HG02798 (cell line): ENCODE results near the gene ESR1.
"Not testable (repeated sequence)": the region's sequence is repeated elsewhere in the genome, so short reads cannot be mapped to it uniquely, and the experiment has no call there.

Source experiments
- ATAC-seq: cut with Tn5 transposase; IDR thresholded peaks from one replicate; pipeline ENCODE4 v1.9.1; 2021; ENCODE audit warnings: mild to moderate bottlenecking; ENCODE audit not compliant: unreplicated experiment, poor library complexity

ESR1 gene

DNA sequence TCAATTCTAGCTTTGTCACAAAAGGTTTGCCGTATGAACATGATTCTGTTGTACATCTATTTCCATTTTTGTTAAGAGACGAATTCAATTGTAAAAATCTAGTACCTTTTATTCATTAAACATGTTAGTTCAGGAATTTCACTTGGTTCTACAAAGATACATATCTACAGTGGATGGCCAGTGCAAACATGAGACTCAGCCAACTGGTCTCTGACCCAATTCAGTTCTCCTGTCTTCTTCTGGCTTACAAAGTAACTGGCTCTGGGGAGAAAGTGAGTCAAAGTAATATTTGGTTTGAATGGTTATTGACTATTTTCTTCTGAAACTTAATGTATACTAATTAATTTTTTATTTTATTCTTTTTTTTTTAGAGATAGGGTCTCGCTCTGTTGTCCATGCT is 70.0 kb downstream of the ESR1 start:
- ATAC-seq: no peak

DNA sequence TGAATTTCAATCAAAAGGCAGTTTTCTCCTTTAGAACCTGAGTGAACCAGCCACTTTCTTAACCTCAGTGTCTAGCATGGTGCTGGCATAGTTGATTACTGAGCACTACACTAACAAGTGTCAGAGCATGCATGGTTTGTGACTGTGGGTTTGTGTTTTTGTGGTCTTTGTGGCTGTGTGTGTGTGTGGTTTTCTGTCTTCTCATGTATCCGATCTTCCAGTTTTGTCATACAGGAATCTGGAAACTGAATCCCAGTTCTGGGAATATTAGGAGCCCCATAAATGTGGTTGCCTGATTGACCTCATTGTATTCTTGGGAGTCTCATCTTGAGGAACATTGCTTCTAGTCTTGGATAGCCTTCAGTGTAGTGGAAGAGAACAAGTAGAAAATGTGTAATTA is 73.7 kb downstream of the ESR1 start:
- no peak for ATAC-seq

DNA sequence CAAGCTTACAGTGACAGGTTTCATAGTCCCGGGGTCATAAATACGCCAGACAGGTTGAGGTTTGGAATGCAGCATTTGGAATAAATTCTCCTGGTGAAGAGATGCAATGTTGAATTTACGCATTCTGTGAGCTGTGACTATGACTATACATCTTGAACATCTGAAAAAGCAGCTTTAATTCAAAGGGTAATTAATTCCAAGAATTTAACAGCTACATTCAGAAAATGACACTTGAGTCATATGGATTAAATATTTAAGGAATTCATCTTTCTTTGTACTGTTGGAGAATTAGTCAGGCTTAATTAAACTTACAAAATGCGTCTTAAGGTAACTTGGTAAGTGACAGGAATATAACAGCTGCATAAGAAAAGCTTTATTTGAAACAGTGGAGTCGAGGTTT is 74.7 kb downstream of the ESR1 start:
- no peak for ATAC-seq

DNA sequence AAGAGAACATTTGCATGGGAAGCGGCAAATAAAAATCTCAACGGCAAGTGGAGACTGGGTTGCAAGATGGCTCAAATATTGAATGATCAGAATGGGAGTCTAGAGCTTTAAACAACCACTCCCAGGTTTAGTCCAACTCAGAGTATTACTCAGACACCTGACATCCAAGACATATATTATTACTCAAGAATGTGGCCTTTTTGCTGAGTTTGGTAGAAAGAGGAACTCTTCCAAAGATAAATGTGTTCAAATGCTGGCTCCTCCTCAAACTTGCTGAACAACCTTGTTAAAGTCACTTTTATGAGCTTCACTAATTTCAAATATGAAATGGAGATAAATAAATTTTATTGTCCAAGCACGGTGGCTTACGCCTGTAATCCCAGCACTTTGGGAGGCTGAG is 77.8 kb downstream of the ESR1 start:
- ATAC-seq: no peak

DNA sequence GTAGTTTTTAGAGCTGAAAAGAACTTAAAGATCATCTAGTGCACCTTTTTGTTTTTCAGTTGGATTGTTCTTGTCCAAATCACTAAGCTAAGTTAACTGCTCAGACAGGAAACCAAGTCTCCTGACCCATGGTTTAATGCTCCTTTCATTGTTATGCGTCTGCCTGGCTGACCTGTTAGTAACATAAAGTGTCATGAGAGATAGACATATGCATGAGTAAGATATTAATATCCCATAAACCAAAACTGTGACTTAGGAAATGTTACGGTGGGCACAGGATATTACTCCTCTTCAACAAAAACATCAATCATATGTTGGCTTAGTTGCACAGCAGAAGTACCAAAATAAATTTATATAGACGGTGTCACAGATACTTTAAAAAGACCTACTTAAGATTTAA is 84.0 kb downstream of the ESR1 start:
- no peak for ATAC-seq

DNA sequence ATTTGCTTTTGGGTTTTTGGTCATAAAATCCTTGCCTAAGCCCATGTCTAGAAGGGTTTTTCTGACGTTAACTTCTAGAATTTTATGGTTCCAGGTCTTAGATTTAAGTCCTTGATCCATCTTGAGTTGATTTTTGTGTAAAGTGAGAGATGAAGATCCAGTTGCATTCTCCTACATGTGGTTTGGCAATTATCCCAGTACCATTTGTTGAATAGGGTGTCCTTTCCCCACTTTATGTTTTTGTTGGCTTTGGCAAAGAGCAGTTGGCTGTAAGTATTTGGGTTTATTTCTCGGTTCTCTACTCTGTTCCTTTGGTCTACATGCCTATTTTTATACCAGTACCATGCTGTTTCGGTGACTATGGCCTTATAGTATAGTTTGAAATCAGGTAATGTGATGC is 86.9 kb downstream of the ESR1 start:
- ATAC-seq: not testable (repeated sequence)

DNA sequence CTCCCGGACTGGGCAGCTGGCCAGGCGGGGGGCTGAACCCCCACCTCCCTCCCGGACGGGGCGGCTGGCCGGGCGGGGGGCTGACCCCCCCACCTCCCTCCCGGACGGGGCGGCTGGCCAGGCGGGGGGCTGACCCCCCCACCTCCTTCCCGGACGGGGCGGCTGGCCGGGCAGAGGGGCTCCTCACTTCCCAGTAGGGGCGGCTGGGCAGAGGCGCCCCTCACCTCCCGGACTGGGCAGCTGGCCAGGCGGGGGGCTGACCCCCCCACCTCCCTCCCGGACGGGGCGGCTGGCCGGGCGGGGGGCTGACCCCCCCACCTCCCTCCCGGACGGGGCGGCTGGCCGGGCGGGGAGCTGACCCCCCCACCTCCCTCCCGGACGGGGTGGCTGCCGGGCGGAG is 91.7 kb downstream of the ESR1 start:
- ATAC-seq: not testable (repeated sequence)

DNA sequence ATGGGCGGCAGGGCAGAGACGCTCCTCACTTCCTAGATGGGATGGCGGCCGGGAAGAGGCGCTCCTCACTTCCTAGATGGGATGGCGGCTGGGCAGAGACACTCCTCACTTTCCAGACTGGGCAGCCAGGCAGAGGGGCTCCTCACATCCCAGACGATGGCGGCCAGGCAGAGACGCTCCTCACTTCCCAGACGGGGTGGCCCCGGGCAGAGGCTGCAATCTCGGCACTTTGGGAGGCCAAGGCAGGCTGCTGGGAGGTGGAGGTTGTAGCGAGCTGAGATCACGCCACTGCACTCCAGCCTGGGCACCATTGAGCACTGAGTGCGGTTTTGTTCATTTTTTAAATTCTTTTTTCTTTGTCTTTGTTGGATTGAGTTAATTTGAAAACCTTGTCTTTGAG is 92.3 kb downstream of the ESR1 start:
- not testable (repeated sequence) for ATAC-seq

DNA sequence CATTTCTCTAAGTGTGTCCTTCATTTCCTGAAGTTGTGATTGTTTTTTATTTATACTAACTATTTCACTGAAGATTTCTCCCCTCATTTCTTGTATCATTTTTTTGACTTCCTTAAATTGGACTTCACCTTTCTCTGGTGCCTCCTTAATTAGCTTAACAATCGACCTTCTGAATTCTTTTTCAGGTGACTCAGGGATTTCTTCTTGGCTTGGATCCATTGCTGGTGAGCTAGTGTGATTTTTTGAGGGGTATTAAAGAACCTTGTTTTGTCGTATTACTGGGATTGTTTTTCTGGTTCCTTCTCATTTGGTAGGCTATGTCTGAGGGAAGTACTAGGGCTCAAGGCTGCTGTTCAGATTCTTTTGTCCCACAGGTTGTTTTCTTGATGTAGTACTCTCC is 92.8 kb downstream of the ESR1 start:
- ATAC-seq: no peak

DNA sequence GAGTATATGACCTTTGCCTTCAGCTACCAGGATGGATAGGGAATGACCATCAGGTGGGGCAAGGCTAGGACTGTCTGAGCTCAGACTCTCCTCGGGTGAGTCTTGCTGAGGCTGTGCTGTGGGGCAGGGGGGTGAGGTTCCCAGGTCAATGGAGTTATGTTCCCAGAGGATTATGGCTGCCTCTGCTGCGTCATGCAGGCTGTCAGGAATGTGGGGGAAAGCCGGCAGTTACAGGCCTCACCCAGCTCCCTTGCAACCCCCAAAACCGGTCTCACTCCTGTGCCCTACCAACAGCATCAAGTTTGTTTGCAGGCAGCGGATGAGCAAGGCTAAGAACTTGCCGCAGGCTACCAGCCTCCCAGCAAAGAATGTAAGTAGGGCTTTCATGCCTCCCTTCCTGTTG is 93.5 kb downstream of the ESR1 start:
- no peak for ATAC-seq

DNA sequence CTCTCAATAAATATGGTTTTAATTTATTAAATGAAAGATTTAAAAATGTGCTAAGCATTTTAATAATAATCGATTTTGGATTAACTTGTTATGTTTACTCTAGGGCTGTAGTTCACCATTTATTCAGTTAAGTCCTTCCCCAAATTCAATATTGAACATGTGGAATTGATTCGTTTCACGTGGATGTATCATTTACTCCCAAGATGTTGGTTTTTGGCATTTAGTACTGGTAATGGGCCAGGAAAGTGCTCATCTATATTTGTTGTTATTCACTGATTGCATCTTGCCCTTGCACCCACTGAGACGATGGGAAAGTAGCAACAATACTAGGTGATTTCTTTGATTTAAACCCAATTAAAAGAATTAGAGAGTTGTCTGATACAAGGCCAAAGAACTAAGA is 97.1 kb downstream of the ESR1 start:
- ATAC-seq: no peak

DNA sequence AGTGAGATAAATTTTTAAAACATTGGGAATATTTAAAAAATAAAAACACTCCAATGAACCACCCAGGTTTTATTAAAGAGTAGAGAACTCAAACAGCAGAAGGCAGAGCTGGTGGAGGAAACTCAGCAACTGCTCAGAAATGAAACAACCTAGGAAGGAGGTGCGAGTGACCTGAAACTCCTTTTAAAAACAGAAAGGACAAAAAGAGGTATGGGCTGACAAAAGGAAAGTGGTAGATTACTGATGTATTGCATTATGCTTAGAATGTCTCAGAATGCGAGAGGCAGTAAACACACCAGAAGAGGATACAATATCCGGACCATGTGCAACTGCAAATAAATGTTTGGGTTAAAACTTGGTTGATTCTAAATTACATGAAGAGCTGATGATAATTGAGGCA is 97.6 kb downstream of the ESR1 start:
- no peak for ATAC-seq

DNA sequence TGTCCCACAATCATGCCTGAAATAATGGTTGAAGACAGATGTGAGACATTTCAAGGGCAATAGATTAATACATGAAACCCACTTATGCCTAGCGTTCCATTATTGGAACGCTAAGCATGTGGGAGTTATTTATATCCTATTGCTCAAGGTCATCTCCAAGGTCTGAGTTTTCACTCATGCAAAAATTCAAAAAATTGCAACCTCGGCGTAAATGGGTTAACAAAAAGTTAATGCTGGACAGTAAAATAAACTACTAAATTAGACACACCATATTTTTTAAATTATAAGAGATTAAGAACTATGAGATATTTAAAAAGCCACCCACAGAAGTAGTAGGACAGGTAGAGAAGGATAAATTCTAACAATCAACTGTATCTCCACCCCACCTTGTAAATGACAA is 98.4 kb downstream of the ESR1 start:
- no peak for ATAC-seq

DNA sequence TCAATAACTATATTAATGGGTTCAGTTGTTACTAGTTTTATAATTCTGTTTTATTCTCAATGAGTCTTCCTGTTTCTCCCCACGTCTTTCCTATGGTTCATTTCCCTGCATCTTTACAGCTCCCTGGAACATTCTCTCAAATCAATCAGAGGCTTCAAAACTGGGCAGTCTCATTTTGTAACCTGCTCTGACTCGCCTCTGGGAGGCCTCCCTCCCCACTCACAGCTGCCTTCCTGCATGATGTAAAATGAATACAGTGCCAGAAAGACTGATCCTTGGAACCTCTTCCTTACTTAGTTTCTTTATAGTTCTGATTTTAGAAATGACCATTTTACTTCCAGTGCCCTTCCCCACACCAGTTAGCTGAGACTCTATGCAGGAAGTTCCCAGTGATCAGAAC is 103.9 kb downstream of the ESR1 start:
- no peak for ATAC-seq

DNA sequence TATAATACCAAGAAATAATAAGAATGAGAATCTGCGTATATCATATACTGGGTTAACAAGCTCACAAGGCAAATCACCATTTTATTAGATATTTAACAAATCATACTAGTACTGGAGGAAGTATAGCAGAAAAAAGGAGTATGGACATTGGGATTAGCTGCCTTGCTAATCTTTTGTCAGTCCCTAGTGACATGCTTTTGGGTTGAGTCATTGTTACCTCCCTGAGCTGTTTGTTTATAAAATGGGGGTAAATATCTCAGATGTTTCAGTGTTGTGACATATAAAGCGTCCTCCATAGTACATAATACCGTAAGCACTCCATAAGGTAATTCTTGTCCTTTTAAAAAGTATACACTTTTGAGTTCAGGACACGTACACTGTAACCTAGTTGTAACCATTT is 107.0 kb downstream of the ESR1 start:
- no peak for ATAC-seq

DNA sequence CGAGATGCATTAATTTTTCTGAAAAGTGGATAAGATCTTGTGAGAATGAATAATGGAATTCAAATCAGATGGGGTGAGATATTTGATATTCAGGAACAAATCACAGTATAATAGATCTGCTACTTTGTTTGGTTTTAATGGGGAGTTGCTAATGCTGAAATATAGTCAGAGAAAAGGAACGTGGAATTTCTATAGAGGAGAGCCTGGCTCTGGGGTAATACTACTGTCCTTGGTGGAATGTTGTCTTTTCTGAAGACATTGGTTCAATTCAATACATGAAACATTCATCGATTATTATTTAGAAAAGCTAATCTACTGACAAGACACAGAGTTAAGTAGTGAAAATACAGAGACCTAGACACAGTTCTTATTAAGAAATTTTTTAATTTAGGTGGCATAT is 108.6 kb downstream of the ESR1 start:
- no peak for ATAC-seq

DNA sequence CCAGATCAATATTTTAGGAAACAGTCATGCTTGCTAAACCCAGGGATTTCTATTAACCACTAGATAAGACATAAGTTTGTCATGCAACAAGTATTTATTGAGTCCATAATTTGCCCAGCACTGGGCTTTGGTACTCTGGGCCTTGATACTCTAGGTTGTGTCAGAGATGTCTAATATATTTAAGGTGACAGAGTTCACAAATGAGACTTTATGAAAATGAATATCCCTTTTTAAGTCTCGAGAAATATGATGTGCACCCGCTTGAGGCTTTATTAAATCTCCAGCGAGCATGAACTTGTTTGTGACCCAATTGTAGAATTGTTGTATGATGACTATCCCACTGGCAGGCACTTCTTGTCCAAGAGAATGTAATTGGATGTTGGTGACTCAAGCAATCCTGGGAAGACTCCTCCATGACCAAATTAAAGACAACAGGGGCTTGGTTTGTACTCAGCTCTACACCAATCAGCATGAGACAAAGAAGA is 109.2 kb downstream of the ESR1 start:
- ATAC-seq: no peak

DNA sequence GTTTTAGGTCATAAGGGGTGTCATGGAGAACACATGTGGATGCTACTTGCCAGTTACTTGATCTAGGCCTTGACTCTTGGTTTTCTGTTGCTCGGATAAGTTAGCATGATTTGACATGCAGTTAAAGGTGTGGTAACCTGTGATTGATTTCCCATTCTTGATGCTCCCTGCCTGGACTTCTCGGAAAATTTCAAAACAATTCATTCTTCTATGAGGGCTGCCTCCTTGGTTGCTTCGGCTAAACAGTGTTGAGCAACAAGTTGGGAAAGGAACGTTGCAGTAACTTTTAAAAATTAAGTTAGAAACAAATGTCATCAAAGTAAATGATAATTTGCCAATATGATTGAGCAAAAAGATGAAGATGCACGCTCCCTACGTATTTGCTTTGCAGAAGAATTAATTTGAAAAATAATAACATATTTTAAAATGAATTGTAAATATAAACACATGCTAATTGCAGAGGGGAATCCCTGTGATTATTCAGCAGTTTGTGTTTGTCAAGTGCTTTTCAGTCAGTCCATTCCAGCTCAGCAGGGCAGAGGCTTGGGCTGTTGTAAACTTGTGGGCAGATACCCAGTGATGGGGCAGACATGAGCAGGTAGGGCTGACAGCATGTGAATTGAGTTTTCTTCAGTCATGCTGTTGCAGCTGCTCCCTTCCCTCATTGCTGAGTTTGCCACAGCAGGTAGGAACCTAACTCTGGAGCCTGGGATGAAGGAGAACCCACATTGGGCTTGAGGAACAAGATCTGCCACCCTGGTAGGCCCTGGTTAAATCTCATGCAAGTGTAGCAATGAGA is 110.2 kb downstream of the ESR1 start:
- no peak for ATAC-seq

DNA sequence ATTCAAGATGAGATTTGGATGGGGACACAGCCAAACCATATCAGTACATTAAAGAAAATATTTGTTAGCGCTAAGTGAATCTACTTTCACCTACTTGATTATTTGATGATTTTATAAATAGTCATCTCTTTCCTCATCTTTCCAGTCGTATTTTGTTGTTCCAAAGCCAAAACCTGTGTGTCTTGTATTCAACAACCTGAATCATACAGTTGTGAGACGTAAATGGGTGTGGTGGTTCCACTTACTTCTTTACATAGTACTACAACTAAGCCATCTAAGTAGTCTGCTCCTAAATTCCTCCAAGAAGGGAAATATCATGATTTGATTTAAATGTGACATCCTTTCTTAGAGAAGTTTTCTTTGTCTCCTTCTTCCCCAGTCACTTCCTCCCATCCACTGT is 132.8 kb downstream of the ESR1 start:
- no peak for ATAC-seq

DNA sequence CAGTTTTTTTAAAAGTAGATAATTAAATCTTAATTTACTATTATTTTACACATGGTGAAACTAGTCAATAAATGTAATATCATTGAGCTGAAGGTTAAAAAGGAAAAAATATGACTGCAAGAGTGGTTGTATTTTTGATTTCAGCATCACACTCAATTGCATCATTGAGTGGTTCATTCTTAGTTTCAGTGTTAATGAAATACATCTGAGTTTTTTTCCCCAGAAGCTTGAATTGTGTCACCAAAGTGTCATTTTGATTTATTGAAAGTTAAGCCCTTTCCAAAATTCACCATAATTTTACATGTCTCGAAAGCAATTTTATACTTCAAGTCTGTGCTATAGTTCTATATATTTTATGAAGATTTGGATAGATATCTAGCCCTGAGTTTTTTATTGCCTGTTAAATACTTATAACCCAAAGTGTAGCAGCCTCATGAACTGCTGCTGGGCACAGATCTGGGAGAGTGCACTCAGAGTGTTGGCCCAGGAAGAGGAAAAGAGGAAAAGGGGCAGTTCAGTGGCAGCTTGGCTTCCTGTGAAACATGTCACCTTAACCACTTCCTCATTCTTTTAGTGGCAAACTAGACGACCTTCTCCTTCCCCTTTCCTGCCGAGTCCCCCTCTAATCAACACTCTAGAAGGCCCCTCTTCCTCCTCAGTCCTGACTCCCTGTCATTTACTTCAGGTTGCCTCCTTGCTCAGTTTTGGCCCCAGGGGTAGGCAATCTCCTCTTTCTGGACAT is 140.7 kb downstream of the ESR1 start:
- ATAC-seq: no peak

DNA sequence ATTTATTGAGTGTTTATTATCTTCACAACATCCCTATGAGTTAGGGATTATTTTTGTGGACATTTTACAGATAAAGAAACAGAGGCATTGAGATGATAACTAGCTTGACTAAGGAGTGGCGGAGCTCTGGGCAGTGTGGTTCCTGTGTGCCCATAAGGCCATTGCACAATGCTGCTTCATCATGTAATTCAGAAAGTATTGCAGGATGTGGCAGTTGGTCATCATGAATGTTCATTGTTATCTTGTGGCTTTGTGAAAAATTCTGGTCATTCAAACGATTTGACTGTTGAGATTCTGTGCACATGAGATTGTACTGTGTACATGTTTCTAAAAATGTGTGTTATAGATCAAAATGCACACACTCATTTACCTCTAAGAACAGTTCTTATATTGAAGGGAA is 150.8 kb downstream of the ESR1 start:
- ATAC-seq: no peak

DNA sequence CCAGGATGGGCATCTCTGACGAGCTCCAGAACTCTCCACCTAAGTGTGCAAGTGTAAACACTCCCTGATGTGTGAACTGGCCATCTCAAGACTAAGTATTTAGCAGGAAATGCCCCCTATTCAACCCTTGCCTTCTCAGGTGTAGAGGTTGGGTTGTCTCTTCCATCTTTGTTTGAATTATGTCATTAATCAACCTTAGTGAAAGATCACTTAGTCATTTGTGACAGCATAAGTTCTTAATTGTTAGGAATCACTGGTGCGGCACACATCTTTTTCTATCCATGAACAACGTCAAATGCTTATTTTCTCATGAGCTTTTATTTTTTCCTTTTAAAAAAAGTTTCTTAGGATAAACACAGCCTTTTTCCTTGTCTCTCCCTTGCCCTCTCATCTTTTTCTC is 151.6 kb downstream of the ESR1 start:
- no peak for ATAC-seq
